ENCODE results near the gene SLC12A1.

DNA sequence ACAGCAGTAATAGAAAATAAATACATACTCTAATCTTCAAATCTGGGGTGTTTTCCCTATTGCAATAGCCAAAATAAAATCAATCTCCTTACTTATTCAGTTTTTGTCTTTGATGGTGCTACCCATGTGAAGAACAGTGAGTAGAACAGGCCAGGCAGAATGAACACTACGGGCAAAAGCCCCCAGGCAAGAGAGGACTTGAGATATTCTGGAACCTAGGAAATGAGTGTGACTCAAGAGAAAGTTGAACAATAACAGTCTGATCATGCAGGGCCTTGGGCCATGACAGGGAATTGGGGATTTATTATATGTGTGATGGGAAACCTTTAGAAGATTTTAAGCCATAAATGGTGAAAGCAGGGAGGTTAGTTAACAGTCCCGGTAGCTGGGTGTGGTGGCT lies 111.1 kb downstream of the SLC12A1 start:
- TF ChIP-seq, protein P1, sequence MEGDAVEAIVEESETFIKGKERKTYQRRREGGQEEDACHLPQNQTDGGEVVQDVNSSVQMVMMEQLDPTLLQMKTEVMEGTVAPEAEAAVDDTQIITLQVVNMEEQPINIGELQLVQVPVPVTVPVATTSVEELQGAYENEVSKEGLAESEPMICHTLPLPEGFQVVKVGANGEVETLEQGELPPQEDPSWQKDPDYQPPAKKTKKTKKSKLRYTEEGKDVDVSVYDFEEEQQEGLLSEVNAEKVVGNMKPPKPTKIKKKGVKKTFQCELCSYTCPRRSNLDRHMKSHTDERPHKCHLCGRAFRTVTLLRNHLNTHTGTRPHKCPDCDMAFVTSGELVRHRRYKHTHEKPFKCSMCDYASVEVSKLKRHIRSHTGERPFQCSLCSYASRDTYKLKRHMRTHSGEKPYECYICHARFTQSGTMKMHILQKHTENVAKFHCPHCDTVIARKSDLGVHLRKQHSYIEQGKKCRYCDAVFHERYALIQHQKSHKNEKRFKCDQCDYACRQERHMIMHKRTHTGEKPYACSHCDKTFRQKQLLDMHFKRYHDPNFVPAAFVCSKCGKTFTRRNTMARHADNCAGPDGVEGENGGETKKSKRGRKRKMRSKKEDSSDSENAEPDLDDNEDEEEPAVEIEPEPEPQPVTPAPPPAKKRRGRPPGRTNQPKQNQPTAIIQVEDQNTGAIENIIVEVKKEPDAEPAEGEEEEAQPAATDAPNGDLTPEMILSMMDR (IDR thresholded peaks at IDR 0.05; ENCODE audit: low read length): no peak
- TF ChIP-seq EZH2 (optimal IDR thresholded peaks at IDR 0.05; ENCODE audit: low read depth, low read length) (no peak), EZH2phosphoT487 (IDR thresholded peaks at IDR 0.05; ENCODE audit: low read length) (no peak)

Data from MM.1S (cell line).